SH-SY5Y (cell line): Measurements from ENCODE around the gene SLC2A13.

ENCODE experiments used
- GATA2 ChIP-seq: IDR thresholded peaks from 2 replicates; pipeline ENCODE4 v1.6.1; 2011; ENCODE audit warnings: mild to moderate bottlenecking, low read depth, low read length
- GATA3 ChIP-seq: IDR thresholded peaks from 2 replicates; pipeline ENCODE4 v1.6.1; 2011; ENCODE audit warnings: low read depth, mild to moderate bottlenecking, low read length, moderate library complexity

DNA sequence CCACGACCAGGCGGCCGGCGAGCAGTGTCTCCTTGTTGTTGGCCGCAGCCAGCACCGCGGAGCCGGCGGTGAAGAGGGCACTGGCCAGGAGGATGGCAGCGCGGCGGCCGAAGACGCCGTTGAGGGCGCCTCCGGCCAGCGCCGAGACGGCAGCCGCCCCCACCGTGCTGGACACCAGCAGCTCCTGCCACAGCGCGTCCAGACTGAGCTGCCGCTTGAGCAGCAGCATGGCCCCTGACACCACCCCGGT is 691 bp downstream of the SLC2A13 start:
- TF ChIP-seq GATA2, result no peak
- TF ChIP-seq GATA3, result no peak
